Esophagus squamous epithelium (tissue), 5 donors: Measurements from ENCODE around the gene DYNC2H1. TPM values are rescaled to one million over a fixed set of nuclear protein-coding genes. Genes with fewer than 3 reads are reported as not detected.
"Not testable (repeated sequence)": the region's sequence is repeated elsewhere in the genome, so short reads cannot be mapped to it uniquely, and the experiment has no call there.

ENCODE experiments used
- DNase-seq: peaks from one replicate; lab custom pipeline; 2025; lab: John Stamatoyannopoulos, UW
- H3K27ac ChIP-seq, 4 donors: fragments of 200-600 bp; sonication (generic); one replicate each; pipeline ENCODE4 v1.5.1; 2016 to 2019; ENCODE audit warnings: mild to moderate bottlenecking in 1 of 4
- H3K27me3 ChIP-seq, 4 donors: fragments of 200-600 bp; sonication (generic); 1 replicate in 3 of 4; 2 replicates in 1 of 4; pipeline versions ENCODE4 v1.5.1 to v1.6.0; 2017 to 2021; ENCODE audit warnings: antibody characterized with exemption in 1 of 4
- H3K36me3 ChIP-seq, 3 donors: fragments of 200-600 bp; sonication (generic); one replicate each; pipeline ENCODE4 v1.5.1; 2016 to 2019
- H3K4me1 ChIP-seq, 3 donors: fragments of 200-600 bp; sonication (generic); one replicate each; pipeline ENCODE4 v1.5.1; 2017 to 2019
- H3K4me3 ChIP-seq, 4 donors: fragments of 200-600 bp; sonication (generic); 1 replicate in 3 of 4; 2 replicates in 1 of 4; pipeline ENCODE4 v1.5.1; 2016 to 2019; ENCODE audit warnings: mild to moderate bottlenecking in 2 of 4, moderate library complexity in 1 of 4
- H3K9me3 ChIP-seq, 3 donors: fragments of 200-600 bp; sonication (generic); one replicate each; pipeline ENCODE4 v1.5.1; 2016 to 2019
- CTCF ChIP-seq, 6 experiments: fragments of 450-650 bp in 4 of 6; fragments of 200-600 bp in 2 of 6; sonication (generic) in 2 of 6; IDR thresholded peaks; one replicate each; pipeline ENCODE4 v1.5.1; 2016 to 2019; ENCODE audit warnings: antibody characterized with exemption in 6 of 6, mild to moderate bottlenecking in 4 of 6, moderate library complexity in 4 of 6
- POLR2A ChIP-seq, 4 donors: fragments of 450-650 bp; IDR thresholded peaks; one replicate each; pipeline ENCODE4 v1.6.1; 2017; ENCODE audit warnings: antibody characterized with exemption in 4 of 4, mild to moderate bottlenecking in 4 of 4, moderate library complexity in 3 of 4
- WGBS, 2 donors: methylation state at CpG; one replicate each; pipeline ENCODE4 v1.1.5; 2018; 5-methylcytosine and 5-hydroxymethylcytosine counted together
- intact Hi-C: fragments of 100-400 bp; cut with DNase I; formaldehyde crosslinking; loops from one replicate; pipeline ENCODE4 v1.15.0; 2022
- total RNA-seq, 4 donors: library from RNA; depleted of rRNA; stranded (reverse); fragments of >200 nt; gene quantifications; one replicate each; pipeline ENCODE4 v1.1.0, GENCODE V29; 2016
- donor health status: DM: yes; HTN: yes; CAD: no.

DYNC2H1 gene
- total RNA-seq, 4 donors from 2014 or later, result 6.8 to 13.9 (median 9.3) TPM

- DNase-seq, result no peak
- H3K27me3 ChIP-seq, result no peaks in the 10 kb centered on the region
- no peak overlapping the region for H3K4me3 ChIP-seq
- no peak overlapping the region for H3K27ac ChIP-seq
- intact Hi-C loops, result no loop called here
- WGBS, 2 donors, result 79 to 83% methylated on average over 3 of the region's 3 CpGs
- H3K4me1 ChIP-seq, result no peaks in the 10 kb centered on the region
- TF ChIP-seq POLR2A (IDR thresholded peaks at IDR 0.05), result no peak
- TF ChIP-seq CTCF (IDR thresholded peaks at IDR 0.05), result no peak
- peaks cover 0 to 17% (median 0%) of the 10 kb centered on the region in 3 donors for H3K36me3 ChIP-seq
- H3K9me3 ChIP-seq, result no peaks in the 10 kb centered on the region
These were observed 258.4 kb downstream of the DYNC2H1 start for GRCh38 chr11:103367650-103368049.

GRCh38 chr11:103368145-103368544 lies 258.9 kb downstream of the DYNC2H1 start:
- TF ChIP-seq CTCF (IDR thresholded peaks at IDR 0.05) (no peak), POLR2A (IDR thresholded peaks at IDR 0.05) (no peak)
- Histone ChIP-seq H3K4me3 (no peak overlapping the region), H3K27me3 (no peaks in the 10 kb centered on the region), H3K36me3 (peaks cover 0 to 17% (median 0%) of the 10 kb centered on the region in 3 donors), H3K27ac (no peak overlapping the region), H3K4me1 (no peaks in the 10 kb centered on the region), H3K9me3 (no peaks in the 10 kb centered on the region)
- DNase-seq, result no peak
- WGBS, 2 donors, result 58 to 61% methylated on average over 1 of the region's 1 CpG
- intact Hi-C loops, result no loop called here

- no peak overlapping the region for H3K4me3 ChIP-seq
- H3K4me1 ChIP-seq, result no peaks in the 10 kb centered on the region
- H3K27ac ChIP-seq, result no peak overlapping the region
- DNase-seq, result no peak
- peaks cover 0 to 4% (median 3%) of the 10 kb centered on the region in 3 donors for H3K9me3 ChIP-seq
- peaks cover 0 to 17% (median 0%) of the 10 kb centered on the region in 3 donors for H3K36me3 ChIP-seq
- 33 to 60% methylated on average over 1 of the region's 1 CpG for WGBS, 2 donors
- no peaks in the 10 kb centered on the region for H3K27me3 ChIP-seq
- no peak for TF ChIP-seq POLR2A (IDR thresholded peaks at IDR 0.05)
- no peak for TF ChIP-seq CTCF (IDR thresholded peaks at IDR 0.05)
- intact Hi-C loops, result no loop called here
These were observed 260.9 kb downstream of the DYNC2H1 start for GRCh38 chr11:103370076-103370475.

- Histone ChIP-seq H3K4me1 (no peaks in the 10 kb centered on the region), H3K27me3 (no peaks in the 10 kb centered on the region), H3K9me3 (peaks cover 0 to 4% (median 3%) of the 10 kb centered on the region in 3 donors), H3K4me3 (no peak overlapping the region), H3K36me3 (peaks cover 0 to 17% (median 0%) of the 10 kb centered on the region in 3 donors), H3K27ac (no peak overlapping the region)
- 79 to 83% methylated on average over 2 of the region's 2 CpGs for WGBS, 2 donors
- no peak for DNase-seq
- TF ChIP-seq CTCF (IDR thresholded peaks at IDR 0.05) (no peak), POLR2A (IDR thresholded peaks at IDR 0.05) (no peak)
- intact Hi-C loops, result no loop called here
These were observed 263.7 kb downstream of the DYNC2H1 start for GRCh38 chr11:103372906-103373305.

- 31 to 86% methylated on average over 3 of the region's 3 CpGs for WGBS, 2 donors
- H3K4me1 ChIP-seq, result not testable (repeated sequence)
These were observed 265.0 kb downstream of the DYNC2H1 start for GRCh38 chr11:103374227-103374626.

GRCh38 chr11:103378931-103379330 lies 269.7 kb downstream of the DYNC2H1 start:
- intact Hi-C loops, result no loop called here
- Histone ChIP-seq H3K27ac (no peak overlapping the region), H3K36me3 (no peaks in the 10 kb centered on the region), H3K9me3 (peaks cover 0 to 3% (median 3%) of the 10 kb centered on the region in 3 donors), H3K27me3 (no peaks in the 10 kb centered on the region), H3K4me1 (no peaks in the 10 kb centered on the region), H3K4me3 (no peak overlapping the region)
- DNase-seq, result no peak
- 66 to 86% methylated on average over 2 of the region's 2 CpGs for WGBS, 2 donors
- TF ChIP-seq POLR2A (IDR thresholded peaks at IDR 0.05) (no peak), CTCF (IDR thresholded peaks at IDR 0.05) (no peak)

More at GRCh38 chr11:103374227-103374626, 265.0 kb downstream of the DYNC2H1 start:
- peaks cover 0 to 13% (median 0%) of the 10 kb centered on the region in 3 donors for H3K36me3 ChIP-seq
- H3K4me3 ChIP-seq, DNase-seq, H3K27ac ChIP-seq, H3K9me3 ChIP-seq, H3K27me3 ChIP-seq, intact Hi-C loops: not testable (repeated sequence)
